GM06990 (cell line): ENCODE measurements around the gene PNLIPRP2.

ENCODE experiments used
- DNase-seq: peaks from one replicate; pipeline ENCODE4 v3.0.0-alpha.2; 2011; ENCODE audit not compliant: insufficient read length; ENCODE audit errors: extremely low read depth
- H3K27me3 ChIP-seq: replicated peaks from 2 replicates; pipeline ENCODE4 v1.6.0; 2011; ENCODE audit warnings: low read length; ENCODE audit not compliant: control insufficient read depth, insufficient read depth
- H3K36me3 ChIP-seq: 2 replicates; pipeline ENCODE4 v1.5.1; 2011; ENCODE audit warnings: low read length; ENCODE audit not compliant: control insufficient read depth, insufficient read depth
- H3K4me3 ChIP-seq: replicated peaks from 2 replicates; pipeline ENCODE4 v1.5.1; 2011; ENCODE audit warnings: low read depth, mild to moderate bottlenecking, control low read depth, low read length
- CTCF ChIP-seq: IDR thresholded peaks from 2 replicates; pipeline ENCODE4 v1.5.1; 2011; ENCODE audit warnings: low read length, control low read depth, mild to moderate bottlenecking, inconsistent platforms; ENCODE audit not compliant: insufficient read depth, poor library complexity, severe bottlenecking

PNLIPRP2 gene

GRCh38 chr10:116685807-116686206, 65.1 kb downstream of the PNLIPRP2 start:
- no peak for DNase-seq
- H3K36me3 ChIP-seq, result no peaks in the 10 kb centered on the region
- no peak overlapping the region for H3K4me3 ChIP-seq
- no peak for TF ChIP-seq CTCF
- no peaks in the 10 kb centered on the region for H3K27me3 ChIP-seq

- H3K27me3 ChIP-seq, result no peaks in the 10 kb centered on the region
- DNase-seq, result no peak
- H3K4me3 ChIP-seq, result no peak overlapping the region
- no peak for TF ChIP-seq CTCF
- no peaks in the 10 kb centered on the region for H3K36me3 ChIP-seq
Observed at GRCh38 chr10:116686632-116687031, 65.9 kb downstream of the PNLIPRP2 start.

- DNase-seq, result no peak
- Histone ChIP-seq H3K27me3 (no peaks in the 10 kb centered on the region), H3K4me3 (no peak overlapping the region), H3K36me3 (no peaks in the 10 kb centered on the region)
- TF ChIP-seq CTCF, result no peak
Observed at GRCh38 chr10:116687633-116688032, 66.9 kb downstream of the PNLIPRP2 start.

- H3K36me3 ChIP-seq, result no peaks in the 10 kb centered on the region
- DNase-seq, result no peak
- no peaks in the 10 kb centered on the region for H3K27me3 ChIP-seq
- no peak for TF ChIP-seq CTCF
- H3K4me3 ChIP-seq, result no peak overlapping the region
Observed at GRCh38 chr10:116688241-116688711, 67.5 kb downstream of the PNLIPRP2 start.

GRCh38 chr10:116688741-116689495, 68.2 kb downstream of the PNLIPRP2 start:
- no peak for TF ChIP-seq CTCF
- H3K4me3 ChIP-seq, result no peak overlapping the region
- H3K36me3 ChIP-seq, result no peaks in the 10 kb centered on the region
- no peak for DNase-seq
- no peaks in the 10 kb centered on the region for H3K27me3 ChIP-seq
